Measurements from ENCODE around the gene JAGN1. TPM values are rescaled to one million over a fixed set of nuclear protein-coding genes. Genes with fewer than 3 reads are reported as not detected.

JAGN1 gene
- total and polyA plus RNA-seq, 9 of the 15 experiments (the other 6 are each of a cell fraction or from before 2014, with no cell fraction given) = 31.6 to 77.8 (median 40.3) TPM

DNA sequence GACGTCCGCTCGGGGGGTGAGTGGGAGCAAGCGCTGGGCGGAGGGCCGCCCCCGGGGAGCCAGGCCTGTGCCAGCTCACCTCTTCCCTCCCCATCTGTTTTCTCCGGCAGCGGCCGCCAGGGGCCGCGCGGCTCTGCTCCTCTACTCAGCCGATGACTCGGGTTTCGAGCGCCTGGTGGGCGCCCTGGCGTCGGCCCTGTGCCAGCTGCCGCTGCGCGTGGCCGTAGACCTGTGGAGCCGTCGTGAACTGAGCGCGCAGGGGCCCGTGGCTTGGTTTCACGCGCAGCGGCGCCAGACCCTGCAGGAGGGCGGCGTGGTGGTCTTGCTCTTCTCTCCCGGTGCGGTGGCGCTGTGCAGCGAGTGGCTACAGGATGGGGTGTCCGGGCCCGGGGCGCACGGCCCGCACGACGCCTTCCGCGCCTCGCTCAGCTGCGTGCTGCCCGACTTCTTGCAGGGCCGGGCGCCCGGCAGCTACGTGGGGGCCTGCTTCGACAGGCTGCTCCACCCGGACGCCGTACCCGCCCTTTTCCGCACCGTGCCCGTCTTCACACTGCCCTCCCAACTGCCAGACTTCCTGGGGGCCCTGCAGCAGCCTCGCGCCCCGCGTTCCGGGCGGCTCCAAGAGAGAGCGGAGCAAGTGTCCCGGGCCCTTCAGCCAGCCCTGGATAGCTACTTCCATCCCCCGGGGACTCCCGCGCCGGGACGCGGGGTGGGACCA, 42.6 kb downstream of the JAGN1 start (continued):
- TF ChIP-seq TEAD1 (CRISPR knock-in tag; IDR thresholded peaks at IDR 0.05) = peak in 1 of 2 experiments; percentile 47; a peak in 1 of 4 replicates
- TF ChIP-seq, protein P1, sequence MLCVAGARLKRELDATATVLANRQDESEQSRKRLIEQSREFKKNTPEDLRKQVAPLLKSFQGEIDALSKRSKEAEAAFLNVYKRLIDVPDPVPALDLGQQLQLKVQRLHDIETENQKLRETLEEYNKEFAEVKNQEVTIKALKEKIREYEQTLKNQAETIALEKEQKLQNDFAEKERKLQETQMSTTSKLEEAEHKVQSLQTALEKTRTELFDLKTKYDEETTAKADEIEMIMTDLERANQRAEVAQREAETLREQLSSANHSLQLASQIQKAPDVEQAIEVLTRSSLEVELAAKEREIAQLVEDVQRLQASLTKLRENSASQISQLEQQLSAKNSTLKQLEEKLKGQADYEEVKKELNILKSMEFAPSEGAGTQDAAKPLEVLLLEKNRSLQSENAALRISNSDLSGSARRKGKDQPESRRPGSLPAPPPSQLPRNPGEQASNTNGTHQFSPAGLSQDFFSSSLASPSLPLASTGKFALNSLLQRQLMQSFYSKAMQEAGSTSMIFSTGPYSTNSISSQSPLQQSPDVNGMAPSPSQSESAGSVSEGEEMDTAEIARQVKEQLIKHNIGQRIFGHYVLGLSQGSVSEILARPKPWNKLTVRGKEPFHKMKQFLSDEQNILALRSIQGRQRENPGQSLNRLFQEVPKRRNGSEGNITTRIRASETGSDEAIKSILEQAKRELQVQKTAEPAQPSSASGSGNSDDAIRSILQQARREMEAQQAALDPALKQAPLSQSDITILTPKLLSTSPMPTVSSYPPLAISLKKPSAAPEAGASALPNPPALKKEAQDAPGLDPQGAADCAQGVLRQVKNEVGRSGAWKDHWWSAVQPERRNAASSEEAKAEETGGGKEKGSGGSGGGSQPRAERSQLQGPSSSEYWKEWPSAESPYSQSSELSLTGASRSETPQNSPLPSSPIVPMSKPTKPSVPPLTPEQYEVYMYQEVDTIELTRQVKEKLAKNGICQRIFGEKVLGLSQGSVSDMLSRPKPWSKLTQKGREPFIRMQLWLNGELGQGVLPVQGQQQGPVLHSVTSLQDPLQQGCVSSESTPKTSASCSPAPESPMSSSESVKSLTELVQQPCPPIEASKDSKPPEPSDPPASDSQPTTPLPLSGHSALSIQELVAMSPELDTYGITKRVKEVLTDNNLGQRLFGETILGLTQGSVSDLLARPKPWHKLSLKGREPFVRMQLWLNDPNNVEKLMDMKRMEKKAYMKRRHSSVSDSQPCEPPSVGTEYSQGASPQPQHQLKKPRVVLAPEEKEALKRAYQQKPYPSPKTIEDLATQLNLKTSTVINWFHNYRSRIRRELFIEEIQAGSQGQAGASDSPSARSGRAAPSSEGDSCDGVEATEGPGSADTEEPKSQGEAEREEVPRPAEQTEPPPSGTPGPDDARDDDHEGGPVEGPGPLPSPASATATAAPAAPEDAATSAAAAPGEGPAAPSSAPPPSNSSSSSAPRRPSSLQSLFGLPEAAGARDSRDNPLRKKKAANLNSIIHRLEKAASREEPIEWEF (CRISPR knock-in tag; IDR thresholded peaks at IDR 0.05) = no peak
- TF ChIP-seq ZNF445 (CRISPR knock-in tag; IDR thresholded peaks at IDR 0.05; ENCODE audit: low read depth) = no peak
- no peak for TF ChIP-seq MCM2 (IDR thresholded peaks at IDR 0.05; ENCODE audit: low read depth)
- peak; percentile 55 for TF ChIP-seq JUND (IDR thresholded peaks at IDR 0.05; ENCODE audit: borderline replicate concordance, low read depth, low read length)
- no peak; the same call in 2 of the 3 replicates for TF ChIP-seq JUND (tag; IDR thresholded peaks at IDR 0.05; ENCODE audit: borderline replicate concordance, low read depth, low read length)
- TF ChIP-seq, protein P2, sequence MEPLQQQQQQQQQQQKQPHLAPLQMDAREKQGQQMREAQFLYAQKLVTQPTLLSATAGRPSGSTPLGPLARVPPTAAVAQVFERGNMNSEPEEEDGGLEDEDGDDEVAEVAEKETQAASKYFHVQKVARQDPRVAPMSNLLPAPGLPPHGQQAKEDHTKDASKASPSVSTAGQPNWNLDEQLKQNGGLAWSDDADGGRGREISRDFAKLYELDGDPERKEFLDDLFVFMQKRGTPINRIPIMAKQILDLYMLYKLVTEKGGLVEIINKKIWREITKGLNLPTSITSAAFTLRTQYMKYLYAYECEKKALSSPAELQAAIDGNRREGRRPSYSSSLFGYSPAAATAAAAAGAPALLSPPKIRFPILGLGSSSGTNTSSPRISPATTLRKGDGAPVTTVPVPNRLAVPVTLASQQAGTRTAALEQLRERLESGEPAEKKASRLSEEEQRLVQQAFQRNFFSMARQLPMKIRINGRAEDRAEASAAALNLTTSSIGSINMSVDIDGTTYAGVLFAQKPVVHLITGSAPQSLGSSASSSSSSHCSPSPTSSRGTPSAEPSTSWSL (CRISPR knock-in tag; IDR thresholded peaks at IDR 0.05; ENCODE audit: borderline replicate concordance) = 0 out of 2 replicates have a peak, but pooled peaks have one; percentile 69
- no peak for TF ChIP-seq GTF2E2 (tag; IDR thresholded peaks at IDR 0.05)
- no peak for TF ChIP-seq OTX1 (CRISPR knock-in tag; IDR thresholded peaks at IDR 0.05)
- TF ChIP-seq PHF8 (IDR thresholded peaks at IDR 0.05; ENCODE audit: borderline replicate concordance, low read length) = peak; percentile 55; the same call in 1 of the 2 replicates
- peak; percentile 84; the same call in 1 of the 2 replicates for TF ChIP-seq LCOR (CRISPR knock-in tag; IDR thresholded peaks at IDR 0.05)
- no peak for TF ChIP-seq BRCA1 (IDR thresholded peaks at IDR 0.05)
- TF ChIP-seq BRCA1 (CRISPR knock-in tag; IDR thresholded peaks at IDR 0.05) = peak; percentile 96; the same call in 1 of the 2 replicates
- TF ChIP-seq ZNF24 (IDR thresholded peaks at IDR 0.05) = no peak; the same call in 1 of the 2 replicates
- TF ChIP-seq, protein P3, sequence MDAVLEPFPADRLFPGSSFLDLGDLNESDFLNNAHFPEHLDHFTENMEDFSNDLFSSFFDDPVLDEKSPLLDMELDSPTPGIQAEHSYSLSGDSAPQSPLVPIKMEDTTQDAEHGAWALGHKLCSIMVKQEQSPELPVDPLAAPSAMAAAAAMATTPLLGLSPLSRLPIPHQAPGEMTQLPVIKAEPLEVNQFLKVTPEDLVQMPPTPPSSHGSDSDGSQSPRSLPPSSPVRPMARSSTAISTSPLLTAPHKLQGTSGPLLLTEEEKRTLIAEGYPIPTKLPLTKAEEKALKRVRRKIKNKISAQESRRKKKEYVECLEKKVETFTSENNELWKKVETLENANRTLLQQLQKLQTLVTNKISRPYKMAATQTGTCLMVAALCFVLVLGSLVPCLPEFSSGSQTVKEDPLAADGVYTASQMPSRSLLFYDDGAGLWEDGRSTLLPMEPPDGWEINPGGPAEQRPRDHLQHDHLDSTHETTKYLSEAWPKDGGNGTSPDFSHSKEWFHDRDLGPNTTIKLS (IDR thresholded peaks at IDR 0.05; ENCODE audit: borderline replicate concordance, low read depth) = peak; percentile 90; the same call in 1 of the 2 replicates
- peak in 1 of 2 experiments; percentile 80; a peak in 2 of 4 replicates for TF ChIP-seq HDAC1 (IDR thresholded peaks at IDR 0.05)
- peak; percentile 80; the same call in 1 of the 2 replicates for TF ChIP-seq ZBTB7A (IDR thresholded peaks at IDR 0.05; ENCODE audit: borderline replicate concordance, control insufficient read depth, low read depth, low read length)
- peak; percentile 74 for TF ChIP-seq KLF16 (IDR thresholded peaks at IDR 0.05)
- TF ChIP-seq TEAD4 (IDR thresholded peaks at IDR 0.05; ENCODE audit: low read length) = no peak
- 0 out of 2 replicates have a peak, but pooled peaks have one; percentile 81 for TF ChIP-seq TEAD4 (CRISPR knock-in tag; IDR thresholded peaks at IDR 0.05; ENCODE audit: borderline replicate concordance)
- TF ChIP-seq RFX5 (IDR thresholded peaks at IDR 0.05; ENCODE audit: low read depth, low read length) = no peak

Data from K562 (cell line).